H1 (cell line): ENCODE results near the gene FNDC5. TPM values are rescaled to one million over a fixed set of nuclear protein-coding genes. Genes with fewer than 3 reads are reported as not detected.
A peak's percentile ranks its signal among the peaks of the same experiment; 100 is the strongest.

ENCODE experiments used
- CTCF ChIA-PET: fragments of 300-600 bp; sonication (Branson Sonifier 250); formaldehyde crosslinking; loops from one replicate; lab custom pipeline; 2021; ENCODE audit not compliant: partially characterized antibody; lab: Charles Lee
- POLR2A ChIA-PET: fragments of 300-600 bp; sonication (Branson Sonifier 250); formaldehyde crosslinking; loops from one replicate; lab custom pipeline; 2021; ENCODE audit warnings: inconsistent platforms; ENCODE audit not compliant: partially characterized antibody; lab: Charles Lee
- DNase-seq, 2 experiments: peaks; one replicate each; pipeline versions ENCODE4 v3.0.0 to v3.0.0-alpha.2; 2010 to 2022; ENCODE audit warnings: low spot score in 2 of 2, low read depth in 1 of 2, mixed read lengths in 1 of 2
- FAIRE-seq: peaks from 2 replicates; lab custom pipeline; 2011; peaks lifted over from hg19 to GRCh38; lab: Jason Lieb, UNC
- H2AFZ ChIP-seq: 2 replicates; pipeline ENCODE4 v1.8.1; 2012; ENCODE audit warnings: low read length, inconsistent platforms
- H2AK5ac ChIP-seq: 2 replicates; pipeline ENCODE4 v1.6.1; 2013; ENCODE audit warnings: low read depth, low read length
- H2BK120ac ChIP-seq: replicated peaks from 2 replicates; pipeline ENCODE3; 2013; ENCODE audit warnings: low read depth, low read length, inconsistent platforms
- H2BK12ac ChIP-seq: 2 replicates; pipeline ENCODE4 v1.6.1; 2013; ENCODE audit warnings: low read depth, low read length
- H2BK15ac ChIP-seq: 2 replicates; pipeline ENCODE4 v1.6.1; 2013; ENCODE audit warnings: low read length
- H2BK20ac ChIP-seq: 2 replicates; pipeline ENCODE4 v1.6.1; 2013; ENCODE audit warnings: low read length
- H2BK5ac ChIP-seq: 2 replicates; pipeline ENCODE4 v1.6.1; 2013; ENCODE audit warnings: low read depth, low read length
- H3K14ac ChIP-seq: 2 replicates; pipeline ENCODE4 v1.6.1; 2013; ENCODE audit warnings: inconsistent platforms; ENCODE audit not compliant: insufficient read length
- H3K18ac ChIP-seq: 2 replicates; pipeline ENCODE4 v1.6.1; 2013; ENCODE audit warnings: low read length; ENCODE audit errors: extremely low read depth
- H3K23ac ChIP-seq: 2 replicates; pipeline ENCODE4 v1.6.1; 2013; ENCODE audit warnings: inconsistent platforms; ENCODE audit not compliant: insufficient read length
- H3K23me2 ChIP-seq: 2 replicates; pipeline ENCODE4 v1.6.1; 2013; ENCODE audit warnings: low read depth, low read length
- H3K27ac ChIP-seq: 2 replicates; pipeline ENCODE4 v1.6.1; 2011; ENCODE audit warnings: low read depth, low read length, inconsistent platforms
- H3K27me3 ChIP-seq, 4 experiments: replicated peaks in 1 of 4; 1 replicate in 1 of 4; 2 replicates in 3 of 4; pipeline versions ENCODE4 v1.6.1 to v1.8.1; 2011 to 2013; ENCODE audit warnings: low read length in 3 of 4, mild to moderate bottlenecking in 3 of 4, inconsistent platforms in 2 of 4, mixed read lengths in 2 of 4, moderate library complexity in 1 of 4; ENCODE audit not compliant: control insufficient read depth in 3 of 4, insufficient read depth in 3 of 4; ENCODE audit errors: extremely low read depth in 1 of 4
- H3K36me3 ChIP-seq, 4 experiments: 2 replicates each; pipeline versions ENCODE4 v1.6.1 to v1.8.1; 2011 to 2013; ENCODE audit warnings: mild to moderate bottlenecking in 4 of 4, low read length in 3 of 4, moderate library complexity in 2 of 4, control low read depth in 1 of 4, inconsistent platforms in 1 of 4; ENCODE audit not compliant: insufficient read depth in 4 of 4, control insufficient read depth in 2 of 4
- H3K4ac ChIP-seq: replicated peaks from 2 replicates; pipeline ENCODE3; 2013; ENCODE audit warnings: low read length, low read depth, mixed read lengths, inconsistent platforms; ENCODE audit not compliant: insufficient read length
- H3K4me1 ChIP-seq, 4 experiments: replicated peaks in 1 of 4; 1 replicate in 1 of 4; 2 replicates in 3 of 4; pipeline versions ENCODE4 v1.6.1 to v1.8.1; 2011 to 2013; ENCODE audit warnings: low read length in 3 of 4, inconsistent platforms in 2 of 4, mixed read lengths in 1 of 4; ENCODE audit not compliant: insufficient read depth in 4 of 4, control insufficient read depth in 3 of 4
- H3K4me2 ChIP-seq, 2 experiments: 2 replicates each; pipeline versions ENCODE4 v1.6.1 to v1.8.1; 2011 to 2013; ENCODE audit warnings: low read depth in 2 of 2, low read length in 2 of 2, control low read depth in 1 of 2, inconsistent platforms in 1 of 2, mild to moderate bottlenecking in 1 of 2; ENCODE audit not compliant: insufficient read depth in 1 of 2
- H3K4me3 ChIP-seq, 4 experiments: fragments of 200-600, 300-600 bp in 1 of 4; sonication (generic), shearing (Covaris generic), sonication (Bioruptor Twin) in 1 of 4; 2 replicates each; pipeline versions ENCODE4 v1.5.1 to v1.8.1; 2011 to 2016; ENCODE audit warnings: low read length in 4 of 4, low read depth in 3 of 4, control low read depth in 2 of 4, inconsistent platforms in 2 of 4, mild to moderate bottlenecking in 2 of 4, mixed read lengths in 1 of 4, moderate library complexity in 1 of 4; ENCODE audit not compliant: insufficient read depth in 2 of 4; ENCODE audit errors: extremely low read depth in 1 of 4
- H3K56ac ChIP-seq: replicated peaks from 2 replicates; pipeline ENCODE3; 2013; ENCODE audit warnings: low read depth, mild to moderate bottlenecking, mixed read lengths, low read length, inconsistent platforms; ENCODE audit not compliant: insufficient read length
- H3K79me1 ChIP-seq: 2 replicates; pipeline ENCODE4 v1.6.1; 2013; ENCODE audit warnings: low read depth, low read length, control low read depth
- H3K79me2 ChIP-seq, 2 experiments: 2 replicates each; pipeline versions ENCODE4 v1.6.1 to v1.8.1; 2012 to 2013; ENCODE audit warnings: low read length in 2 of 2, mild to moderate bottlenecking in 2 of 2, inconsistent platforms in 1 of 2; ENCODE audit not compliant: insufficient read depth in 2 of 2, control insufficient read depth in 1 of 2
- H3K9ac ChIP-seq, 4 experiments: replicated peaks in 1 of 4; 1 replicate in 1 of 4; 2 replicates in 3 of 4; pipeline versions ENCODE4 v1.6.1 to v1.8.1; 2011 to 2013; ENCODE audit warnings: low read depth in 3 of 4, low read length in 3 of 4, control low read depth in 2 of 4, mild to moderate bottlenecking in 2 of 4, moderate library complexity in 2 of 4, inconsistent platforms in 1 of 4; ENCODE audit errors: extremely low read depth in 1 of 4
- H3K9me3 ChIP-seq, 2 experiments: 2 replicates each; pipeline versions ENCODE4 v1.6.1 to v1.8.1; 2012 to 2013; ENCODE audit warnings: mild to moderate bottlenecking in 2 of 2, moderate library complexity in 2 of 2, control low read depth in 1 of 2, inconsistent platforms in 1 of 2, low read depth in 1 of 2, low read length in 1 of 2, mixed read lengths in 1 of 2; ENCODE audit not compliant: insufficient read depth in 2 of 2
- H4K20me1 ChIP-seq, 2 experiments: replicated peaks in 1 of 2; 2 replicates each; pipeline versions ENCODE3 to v1.8.1; 2011 to 2013; ENCODE audit warnings: inconsistent platforms in 2 of 2, low read length in 2 of 2, mild to moderate bottlenecking in 1 of 2; ENCODE audit not compliant: insufficient read depth in 2 of 2, control insufficient read depth in 1 of 2
- H4K5ac ChIP-seq: 2 replicates; pipeline ENCODE4 v1.6.1; 2013; ENCODE audit warnings: low read length, low read depth, mixed read lengths, inconsistent platforms; ENCODE audit not compliant: insufficient read length
- H4K8ac ChIP-seq: 2 replicates; pipeline ENCODE4 v1.8.0; 2013; ENCODE audit warnings: mild to moderate bottlenecking, moderate library complexity, low read length, inconsistent platforms; ENCODE audit not compliant: insufficient read depth; ENCODE audit errors: extremely low read depth
- H4K91ac ChIP-seq: replicated peaks from 2 replicates; pipeline ENCODE3; 2013; ENCODE audit warnings: low read length, mixed read lengths, inconsistent platforms; ENCODE audit not compliant: insufficient read length
- ATF2 ChIP-seq: IDR thresholded peaks from 2 replicates; pipeline ENCODE4 v1.6.1; 2012; ENCODE audit warnings: low read length, inconsistent platforms
- CBX5 ChIP-seq: fragments of 300-800, 300-1000 bp; sonication (generic); IDR thresholded peaks from 2 replicates; pipeline ENCODE4 v1.7.1; 2016; ENCODE audit warnings: antibody characterized with exemption, low read length, low read depth
- JUN ChIP-seq: IDR thresholded peaks from 2 replicates; pipeline ENCODE4 v1.6.1; 2011; ENCODE audit warnings: low read depth, mild to moderate bottlenecking, improper control_type of control experiment, low read length
- MAFK ChIP-seq: IDR thresholded peaks from 2 replicates; pipeline ENCODE4 v1.6.1; 2012; ENCODE audit warnings: low read depth, mild to moderate bottlenecking, improper control_type of control experiment, low read length
- SIRT6 ChIP-seq: IDR thresholded peaks from one replicate; pipeline ENCODE4 v1.7.1; 2012; ENCODE audit warnings: low read length, inconsistent platforms
- SP4 ChIP-seq: IDR thresholded peaks from 2 replicates; pipeline ENCODE4 v1.6.1; 2012; ENCODE audit warnings: low read length, inconsistent platforms
- TAF1 ChIP-seq: IDR thresholded peaks from 2 replicates; pipeline ENCODE4 v1.6.1; 2011; ENCODE audit warnings: mild to moderate bottlenecking, low read depth, low read length
- TBP ChIP-seq: IDR thresholded peaks from 2 replicates; pipeline ENCODE4 v1.6.1; 2011; ENCODE audit warnings: low read depth, low read length, improper control_type of control experiment
- WGBS, 2 experiments: shearing (Covaris generic) in 1 of 2; methylation state at CpG; one replicate each; pipeline versions ENCODE4 v1.1.6 to v1.1.7; 2013 to 2015; ENCODE audit warnings: low lambda C conversion rate in 2 of 2, mixed read lengths in 2 of 2, inconsistent platforms in 1 of 2, low coverage in 1 of 2, missing lambda C conversion rate in 1 of 2; ENCODE audit not compliant: insufficient replicate concordance in 2 of 2, insufficient coverage in 1 of 2, insufficient read length in 1 of 2; ENCODE audit errors: extremely low coverage in 1 of 2, missing lambda C conversion rate in 1 of 2; 5-methylcytosine and 5-hydroxymethylcytosine counted together
- polyA plus RNA-seq, 7 experiments: library from polyadenylated mRNA; depleted of rRNA in 3 of 7; stranded (reverse) in 5 of 7; unstranded in 2 of 7; fragments of >200 nt in 5 of 7; fragments of 200-250 nt in 2 of 7; gene quantifications; 1 replicate in 5 of 7; 2 replicates in 1 of 7; 4 replicates in 1 of 7; pipeline versions ENCODE4 v1.2.1 to v1.2.3, GENCODE V29; 2011 to 2013; ENCODE audit warnings: missing spikeins in 2 of 7, mixed read lengths in 2 of 7
- total RNA-seq: library from RNA; stranded (reverse); fragmentation: NEBNext Ultra II Directional; extraction: Animal tissue kit (Norgen Biotek cat#: 25700); gene quantifications from 2 replicates; pipeline ENCODE4 v1.2.1, GENCODE V29; 2021

Gene FNDC5
- total and polyA plus RNA-seq, 2 of the 8 experiments (the other 6 are each of a cell fraction or from before 2014, with no cell fraction given) = 1.8 to 2.0 TPM

- no peak overlapping the region for H2BK120ac ChIP-seq
- H2AFZ ChIP-seq = no peak overlapping the region
- no peak overlapping the region for H2BK5ac ChIP-seq
- H3K36me3 ChIP-seq = no peaks in the 10 kb centered on the region
- ChIA-PET POLR2A (interaction anchor here (1.4 kb wide), 1 partner anchor 60 kb away, joined by 3 read pairs; the partner anchor contains the start of gene RNF19B), CTCF (interaction anchor here (0.5 to 1.6 kb wide), 9 partner anchors 12 to 1722 kb away, joined by 3 to 5 read pairs (median 3); no protein-coding TSS in a partner anchor)
- no peak overlapping the region for H3K23ac ChIP-seq
- H3K4me3 ChIP-seq = no peak overlapping the region
- FAIRE-seq = no peak
- 0 out of 2 replicates have a peak overlapping the region, but pooled peaks have one; percentile 86 for H2AK5ac ChIP-seq
- no peaks in the 10 kb centered on the region for H3K79me1 ChIP-seq
- peaks cover 0 to 11% (median 8%) of the 10 kb centered on the region in 4 experiments; a peak in 6 of 7 replicates for H3K4me1 ChIP-seq
- no peak overlapping the region for H4K5ac ChIP-seq
- H2BK12ac ChIP-seq = no peak overlapping the region
- 79% methylated on average over 3 of the region's 3 CpGs; no CpG with 5 or more reads in 1 of the 2 experiments for WGBS, 2 experiments
- no peak overlapping the region for H4K8ac ChIP-seq
- no peak overlapping the region for H2BK20ac ChIP-seq
- no peak overlapping the region for H3K56ac ChIP-seq
- no peaks in the 10 kb centered on the region for H3K9me3 ChIP-seq
- H3K27ac ChIP-seq = no peak overlapping the region
- no peak overlapping the region for H3K14ac ChIP-seq
- H3K23me2 ChIP-seq = peaks cover 11% of the 10 kb centered on the region; the same call in 1 of the 2 replicates
- no peak overlapping the region for H3K4ac ChIP-seq
- H3K27me3 ChIP-seq = peaks cover 14 to 33% (median 30%) of the 10 kb centered on the region in 4 experiments
- 0 out of 2 replicates have a peak overlapping the region, but pooled peaks have one; percentile 46 for H2BK15ac ChIP-seq
- no peak for DNase-seq
- H4K91ac ChIP-seq = no peak overlapping the region
- no peak overlapping the region for H3K9ac ChIP-seq
- H3K79me2 ChIP-seq = no peaks in the 10 kb centered on the region
- H3K4me2 ChIP-seq = no peak overlapping the region
- H4K20me1 ChIP-seq = peaks cover 2 to 4% of the 10 kb centered on the region in 2 experiments
- no peak overlapping the region for H3K18ac ChIP-seq
- TF ChIP-seq TAF1 = no peak
- TF ChIP-seq SP4 = no peak
- TF ChIP-seq CBX5 = no peak
- TF ChIP-seq TBP = no peak
- no peak for TF ChIP-seq MAFK
- no peak for TF ChIP-seq SIRT6
- TF ChIP-seq ATF2 = no peak
- no peak for TF ChIP-seq JUN
Observed at GRCh38 chr1:32903991-32904785, 33.5 kb upstream of the FNDC5 start.
